ENCODE measurements around the gene DNPEP.

DNA sequence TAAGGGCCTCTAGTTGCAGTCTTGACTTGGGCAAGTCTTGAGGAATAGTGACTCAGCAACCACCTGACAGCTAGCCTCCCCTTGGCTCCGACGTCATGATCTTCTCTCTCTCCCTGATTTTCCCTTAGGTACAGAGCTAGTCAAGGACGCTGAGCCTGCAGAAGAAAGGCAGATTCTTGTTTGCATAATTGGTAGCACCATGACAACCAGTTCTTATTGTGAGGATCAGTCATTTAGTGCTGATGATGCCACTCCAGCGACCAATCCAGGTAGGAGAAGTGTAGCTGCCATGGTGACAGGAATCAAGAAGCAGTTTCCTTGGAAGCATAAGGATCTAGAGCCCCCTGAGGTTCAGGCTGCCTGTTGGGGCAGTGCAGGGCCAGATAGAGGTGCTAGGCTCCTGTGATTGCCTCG, 52.3 kb downstream of the DNPEP start:
- no peak for TF ChIP-seq BACH2 (CRISPR knock-in tag; IDR thresholded peaks at IDR 0.05; ENCODE audit: borderline replicate concordance)
- TF ChIP-seq GLIS3 (CRISPR knock-in tag; IDR thresholded peaks at IDR 0.05) = no peak
- no peak for TF ChIP-seq PATZ1 (CRISPR knock-in tag; IDR thresholded peaks at IDR 0.05; ENCODE audit: borderline replicate concordance)
- no peak for TF ChIP-seq ZNF8 (CRISPR knock-in tag; IDR thresholded peaks at IDR 0.05)
- no peak for TF ChIP-seq RARB (CRISPR knock-in tag; IDR thresholded peaks at IDR 0.05)
- no peak for TF ChIP-seq ARNTL (CRISPR knock-in tag; IDR thresholded peaks at IDR 0.05; ENCODE audit: borderline replicate concordance, low read depth)

Data from SK-N-SH treated with all-trans-retinoic acid at 6 μM for 48 hours (cell line).